GM23338 (cell line): ENCODE results near the gene UBE2H. TPM values are rescaled to one million over a fixed set of nuclear protein-coding genes. Genes with fewer than 3 reads are reported as not detected.

Experiments used
- CREB1 ChIP-seq: fragments of 250-450 bp; sonication (Bioruptor Pico); IDR thresholded peaks from 2 replicates; pipeline ENCODE4 v1.5.0; 2020; ENCODE audit warnings: low read depth, mild to moderate bottlenecking, moderate library complexity
- EZH2 ChIP-seq: fragments of 200-600 bp; sonication (generic); IDR thresholded peaks from one replicate; pipeline ENCODE4 v1.8.0; 2017; ENCODE audit warnings: antibody characterized with exemption, mild to moderate bottlenecking, low read depth; ENCODE audit not compliant: unreplicated experiment
- EZH2phosphoT487 ChIP-seq: fragments of 200-600 bp; sonication (generic); IDR thresholded peaks from one replicate; pipeline ENCODE4 v1.8.1; 2018; ENCODE audit warnings: antibody characterized with exemption; ENCODE audit not compliant: unreplicated experiment
- NANOG ChIP-seq: IDR thresholded peaks from 2 replicates; pipeline ENCODE4 v1.6.1; 2016; ENCODE audit warnings: antibody characterized with exemption, borderline replicate concordance
- POLR2AphosphoS5 ChIP-seq: IDR thresholded peaks from 2 replicates; pipeline ENCODE4 v1.6.1; 2016; ENCODE audit warnings: antibody characterized with exemption, low read depth
- STAT1 ChIP-seq: IDR thresholded peaks from one replicate; pipeline ENCODE4 v1.6.1; 2016; ENCODE audit warnings: antibody characterized with exemption; ENCODE audit not compliant: unreplicated experiment
- ZNF331 ChIP-seq: fragments of 250-450 bp; sonication (Bioruptor Pico); IDR thresholded peaks from 2 replicates; pipeline ENCODE4 v1.5.0; 2020; ENCODE audit warnings: low read depth, mild to moderate bottlenecking, moderate library complexity
- polyA plus RNA-seq: library from polyadenylated mRNA; unstranded; fragments of >200 nt; fragmentation: Nextera tagmentation; extraction: Ambion mirVana; gene quantifications from 2 replicates; pipeline ENCODE4 v1.2.1, GENCODE V29; 2016
- total RNA-seq: library from RNA; depleted of rRNA; stranded (reverse); fragments of >200 nt; shearing (Covaris generic); gene quantifications from 2 replicates; pipeline ENCODE4 v1.2.3, GENCODE V29; 2014
- TF ChIP-seq, protein P1 (sequence below): fragments of 250-450 bp; sonication (Bioruptor Pico); IDR thresholded peaks from 2 replicates; pipeline ENCODE4 v1.5.0; 2020; ENCODE audit warnings: mild to moderate bottlenecking, moderate library complexity
- TF ChIP-seq, protein P2 (sequence below): IDR thresholded peaks from 2 replicates; pipeline ENCODE4 v1.6.1; 2016; ENCODE audit warnings: antibody characterized with exemption
- TF ChIP-seq, protein P3 (sequence below): IDR thresholded peaks from one replicate; pipeline ENCODE4 v1.6.1; 2018; ENCODE audit warnings: antibody characterized with exemption; ENCODE audit not compliant: unreplicated experiment

Gene UBE2H
- total and polyA plus RNA-seq, 2 experiments from 2014 or later, result 40.8 to 86.5 TPM

DNA sequence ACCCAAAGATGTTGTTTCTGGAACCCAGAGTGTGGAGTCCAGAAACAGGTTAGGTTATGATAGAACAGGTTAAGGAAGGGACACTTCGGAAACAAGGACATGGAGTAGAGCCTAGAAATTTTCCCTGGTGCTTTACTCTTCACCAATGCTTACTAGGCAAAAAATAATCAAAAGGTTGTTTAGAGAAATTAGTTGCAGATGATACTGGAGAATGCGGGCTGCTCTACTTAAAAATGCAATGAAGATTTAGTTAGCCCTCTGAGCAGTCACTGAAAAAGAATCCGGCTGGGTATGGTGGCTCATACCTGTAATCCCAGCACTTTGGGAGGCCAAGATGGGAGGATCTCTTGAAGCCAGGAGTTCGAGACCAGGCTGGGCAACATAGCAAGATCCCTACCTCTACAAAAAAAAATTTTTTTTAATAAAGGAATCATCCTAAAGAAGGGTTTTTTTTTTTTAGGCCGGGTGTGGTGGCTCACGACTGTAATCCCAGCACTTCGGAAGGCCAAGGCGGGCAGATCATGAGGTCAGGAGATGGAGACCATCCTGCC, 3.3 kb upstream of the UBE2H start (continued):
- TF ChIP-seq, protein P1, sequence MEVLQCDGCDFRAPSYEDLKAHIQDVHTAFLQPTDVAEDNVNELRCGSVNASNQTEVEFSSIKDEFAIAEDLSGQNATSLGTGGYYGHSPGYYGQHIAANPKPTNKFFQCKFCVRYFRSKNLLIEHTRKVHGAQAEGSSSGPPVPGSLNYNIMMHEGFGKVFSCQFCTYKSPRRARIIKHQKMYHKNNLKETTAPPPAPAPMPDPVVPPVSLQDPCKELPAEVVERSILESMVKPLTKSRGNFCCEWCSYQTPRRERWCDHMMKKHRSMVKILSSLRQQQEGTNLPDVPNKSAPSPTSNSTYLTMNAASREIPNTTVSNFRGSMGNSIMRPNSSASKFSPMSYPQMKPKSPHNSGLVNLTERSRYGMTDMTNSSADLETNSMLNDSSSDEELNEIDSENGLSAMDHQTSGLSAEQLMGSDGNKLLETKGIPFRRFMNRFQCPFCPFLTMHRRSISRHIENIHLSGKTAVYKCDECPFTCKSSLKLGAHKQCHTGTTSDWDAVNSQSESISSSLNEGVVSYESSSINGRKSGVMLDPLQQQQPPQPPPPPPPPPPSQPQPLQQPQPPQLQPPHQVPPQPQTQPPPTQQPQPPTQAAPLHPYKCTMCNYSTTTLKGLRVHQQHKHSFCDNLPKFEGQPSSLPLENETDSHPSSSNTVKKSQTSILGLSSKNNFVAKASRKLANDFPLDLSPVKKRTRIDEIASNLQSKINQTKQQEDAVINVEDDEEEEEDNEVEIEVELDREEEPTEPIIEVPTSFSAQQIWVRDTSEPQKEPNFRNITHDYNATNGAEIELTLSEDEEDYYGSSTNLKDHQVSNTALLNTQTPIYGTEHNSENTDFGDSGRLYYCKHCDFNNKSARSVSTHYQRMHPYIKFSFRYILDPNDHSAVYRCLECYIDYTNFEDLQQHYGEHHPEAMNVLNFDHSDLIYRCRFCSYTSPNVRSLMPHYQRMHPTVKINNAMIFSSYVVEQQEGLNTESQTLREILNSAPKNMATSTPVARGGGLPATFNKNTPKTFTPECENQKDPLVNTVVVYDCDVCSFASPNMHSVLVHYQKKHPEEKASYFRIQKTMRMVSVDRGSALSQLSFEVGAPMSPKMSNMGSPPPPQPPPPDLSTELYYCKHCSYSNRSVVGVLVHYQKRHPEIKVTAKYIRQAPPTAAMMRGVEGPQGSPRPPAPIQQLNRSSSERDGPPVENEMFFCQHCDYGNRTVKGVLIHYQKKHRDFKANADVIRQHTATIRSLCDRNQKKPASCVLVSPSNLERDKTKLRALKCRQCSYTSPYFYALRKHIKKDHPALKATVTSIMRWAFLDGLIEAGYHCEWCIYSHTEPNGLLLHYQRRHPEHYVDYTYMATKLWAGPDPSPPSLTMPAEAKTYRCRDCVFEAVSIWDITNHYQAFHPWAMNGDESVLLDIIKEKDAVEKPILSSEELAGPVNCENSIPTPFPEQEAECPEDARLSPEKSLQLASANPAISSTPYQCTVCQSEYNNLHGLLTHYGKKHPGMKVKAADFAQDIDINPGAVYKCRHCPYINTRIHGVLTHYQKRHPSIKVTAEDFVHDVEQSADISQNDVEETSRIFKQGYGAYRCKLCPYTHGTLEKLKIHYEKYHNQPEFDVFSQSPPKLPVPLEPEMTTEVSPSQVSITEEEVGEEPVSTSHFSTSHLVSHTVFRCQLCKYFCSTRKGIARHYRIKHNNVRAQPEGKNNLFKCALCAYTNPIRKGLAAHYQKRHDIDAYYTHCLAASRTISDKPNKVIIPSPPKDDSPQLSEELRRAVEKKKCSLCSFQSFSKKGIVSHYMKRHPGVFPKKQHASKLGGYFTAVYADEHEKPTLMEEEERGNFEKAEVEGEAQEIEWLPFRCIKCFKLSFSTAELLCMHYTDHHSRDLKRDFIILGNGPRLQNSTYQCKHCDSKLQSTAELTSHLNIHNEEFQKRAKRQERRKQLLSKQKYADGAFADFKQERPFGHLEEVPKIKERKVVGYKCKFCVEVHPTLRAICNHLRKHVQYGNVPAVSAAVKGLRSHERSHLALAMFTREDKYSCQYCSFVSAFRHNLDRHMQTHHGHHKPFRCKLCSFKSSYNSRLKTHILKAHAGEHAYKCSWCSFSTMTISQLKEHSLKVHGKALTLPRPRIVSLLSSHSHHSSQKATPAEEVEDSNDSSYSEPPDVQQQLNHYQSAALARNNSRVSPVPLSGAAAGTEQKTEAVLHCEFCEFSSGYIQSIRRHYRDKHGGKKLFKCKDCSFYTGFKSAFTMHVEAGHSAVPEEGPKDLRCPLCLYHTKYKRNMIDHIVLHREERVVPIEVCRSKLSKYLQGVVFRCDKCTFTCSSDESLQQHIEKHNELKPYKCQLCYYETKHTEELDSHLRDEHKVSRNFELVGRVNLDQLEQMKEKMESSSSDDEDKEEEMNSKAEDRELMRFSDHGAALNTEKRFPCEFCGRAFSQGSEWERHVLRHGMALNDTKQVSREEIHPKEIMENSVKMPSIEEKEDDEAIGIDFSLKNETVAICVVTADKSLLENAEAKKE (CRISPR knock-in tag), result no peak
- TF ChIP-seq, protein P2, sequence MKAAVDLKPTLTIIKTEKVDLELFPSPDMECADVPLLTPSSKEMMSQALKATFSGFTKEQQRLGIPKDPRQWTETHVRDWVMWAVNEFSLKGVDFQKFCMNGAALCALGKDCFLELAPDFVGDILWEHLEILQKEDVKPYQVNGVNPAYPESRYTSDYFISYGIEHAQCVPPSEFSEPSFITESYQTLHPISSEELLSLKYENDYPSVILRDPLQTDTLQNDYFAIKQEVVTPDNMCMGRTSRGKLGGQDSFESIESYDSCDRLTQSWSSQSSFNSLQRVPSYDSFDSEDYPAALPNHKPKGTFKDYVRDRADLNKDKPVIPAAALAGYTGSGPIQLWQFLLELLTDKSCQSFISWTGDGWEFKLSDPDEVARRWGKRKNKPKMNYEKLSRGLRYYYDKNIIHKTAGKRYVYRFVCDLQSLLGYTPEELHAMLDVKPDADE, result no peak
- TF ChIP-seq NANOG (no peak), STAT1 (no peak), EZH2 (no peak), CREB1 (no peak), EZH2phosphoT487 (no peak), ZNF331 (CRISPR knock-in tag) (no peak), POLR2AphosphoS5 (no peak)
- TF ChIP-seq, protein P3, sequence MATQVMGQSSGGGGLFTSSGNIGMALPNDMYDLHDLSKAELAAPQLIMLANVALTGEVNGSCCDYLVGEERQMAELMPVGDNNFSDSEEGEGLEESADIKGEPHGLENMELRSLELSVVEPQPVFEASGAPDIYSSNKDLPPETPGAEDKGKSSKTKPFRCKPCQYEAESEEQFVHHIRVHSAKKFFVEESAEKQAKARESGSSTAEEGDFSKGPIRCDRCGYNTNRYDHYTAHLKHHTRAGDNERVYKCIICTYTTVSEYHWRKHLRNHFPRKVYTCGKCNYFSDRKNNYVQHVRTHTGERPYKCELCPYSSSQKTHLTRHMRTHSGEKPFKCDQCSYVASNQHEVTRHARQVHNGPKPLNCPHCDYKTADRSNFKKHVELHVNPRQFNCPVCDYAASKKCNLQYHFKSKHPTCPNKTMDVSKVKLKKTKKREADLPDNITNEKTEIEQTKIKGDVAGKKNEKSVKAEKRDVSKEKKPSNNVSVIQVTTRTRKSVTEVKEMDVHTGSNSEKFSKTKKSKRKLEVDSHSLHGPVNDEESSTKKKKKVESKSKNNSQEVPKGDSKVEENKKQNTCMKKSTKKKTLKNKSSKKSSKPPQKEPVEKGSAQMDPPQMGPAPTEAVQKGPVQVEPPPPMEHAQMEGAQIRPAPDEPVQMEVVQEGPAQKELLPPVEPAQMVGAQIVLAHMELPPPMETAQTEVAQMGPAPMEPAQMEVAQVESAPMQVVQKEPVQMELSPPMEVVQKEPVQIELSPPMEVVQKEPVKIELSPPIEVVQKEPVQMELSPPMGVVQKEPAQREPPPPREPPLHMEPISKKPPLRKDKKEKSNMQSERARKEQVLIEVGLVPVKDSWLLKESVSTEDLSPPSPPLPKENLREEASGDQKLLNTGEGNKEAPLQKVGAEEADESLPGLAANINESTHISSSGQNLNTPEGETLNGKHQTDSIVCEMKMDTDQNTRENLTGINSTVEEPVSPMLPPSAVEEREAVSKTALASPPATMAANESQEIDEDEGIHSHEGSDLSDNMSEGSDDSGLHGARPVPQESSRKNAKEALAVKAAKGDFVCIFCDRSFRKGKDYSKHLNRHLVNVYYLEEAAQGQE, result no peak
